NCI-H2107 (cell line): ENCODE measurements around the gene BLCAP.
A peak's percentile ranks its signal among the peaks of the same experiment; 100 is the strongest.
"Not testable (repeated sequence)": the region's sequence is repeated elsewhere in the genome, so short reads cannot be mapped to it uniquely, and the experiment has no call there.

ENCODE experiments used
- DNase-seq: peaks from one replicate; lab custom pipeline; 2025; lab: John Stamatoyannopoulos, UW

BLCAP gene

GRCh38 chr20:37516811-37517750 lies 10.6 kb downstream of the BLCAP start:
- no peak for DNase-seq

- no peak for DNase-seq
Observed at GRCh38 chr20:37515876-37516275, 11.8 kb downstream of the BLCAP start.

DNA sequence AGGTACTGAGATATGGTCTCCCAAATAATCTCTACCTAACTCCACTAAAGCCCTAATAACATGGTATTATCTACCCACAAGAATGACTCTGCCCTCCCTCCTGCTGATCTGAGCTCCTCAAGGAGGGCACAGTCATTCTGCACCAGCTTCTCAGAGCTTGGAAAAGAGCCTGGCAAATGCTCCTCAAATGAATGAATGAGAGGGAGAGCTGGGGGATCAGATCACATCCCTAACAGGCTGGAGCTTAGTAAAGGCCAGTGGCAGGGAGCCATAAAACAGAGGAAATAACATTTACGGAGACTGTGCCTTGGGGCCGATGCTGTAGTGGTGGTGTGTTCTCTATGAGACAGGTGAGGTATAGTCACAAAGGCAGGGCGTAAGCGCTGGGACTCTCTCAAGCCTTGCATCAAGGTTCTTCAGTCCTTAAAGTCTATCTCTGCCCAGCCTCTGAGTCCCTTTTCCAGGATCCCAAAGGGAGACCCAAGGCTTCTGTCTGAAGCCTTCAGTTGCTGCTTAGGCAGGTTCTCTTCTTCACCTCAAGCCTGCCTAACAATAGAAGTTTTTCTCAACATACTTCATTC lies 13.8 kb downstream of the BLCAP start:
- no peak for DNase-seq

DNA sequence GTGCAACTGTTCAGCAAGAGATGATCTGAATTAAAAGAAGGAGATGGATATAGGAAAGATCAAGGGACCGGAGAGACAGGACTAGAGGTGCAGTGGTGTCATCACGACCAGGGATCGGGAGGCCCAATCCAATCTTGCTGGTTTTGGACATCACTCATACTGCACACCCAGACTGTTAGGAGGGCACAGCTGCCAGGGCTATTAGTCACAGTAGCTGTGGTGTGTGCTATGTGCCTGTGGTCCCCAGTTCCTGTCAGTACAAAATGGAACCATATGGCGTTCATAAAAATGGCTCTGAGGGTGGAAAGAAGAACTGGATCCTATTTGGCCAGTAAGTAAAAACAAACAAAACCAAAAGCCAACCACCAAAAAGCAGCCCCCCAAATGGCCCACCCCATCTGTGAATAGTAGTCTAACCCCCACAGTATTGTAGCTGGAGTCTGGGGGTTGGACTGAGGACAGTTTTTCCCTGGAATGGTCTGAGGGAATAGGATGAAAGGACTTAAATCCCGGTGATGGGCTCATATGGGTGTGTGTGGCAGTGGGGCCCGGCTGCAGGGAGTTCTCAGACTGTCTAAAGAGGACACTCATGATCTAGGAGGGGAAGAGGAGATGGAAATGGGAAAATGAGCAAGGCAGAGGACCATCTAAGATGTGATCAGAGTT lies 15.9 kb downstream of the BLCAP start:
- no peak for DNase-seq

DNA sequence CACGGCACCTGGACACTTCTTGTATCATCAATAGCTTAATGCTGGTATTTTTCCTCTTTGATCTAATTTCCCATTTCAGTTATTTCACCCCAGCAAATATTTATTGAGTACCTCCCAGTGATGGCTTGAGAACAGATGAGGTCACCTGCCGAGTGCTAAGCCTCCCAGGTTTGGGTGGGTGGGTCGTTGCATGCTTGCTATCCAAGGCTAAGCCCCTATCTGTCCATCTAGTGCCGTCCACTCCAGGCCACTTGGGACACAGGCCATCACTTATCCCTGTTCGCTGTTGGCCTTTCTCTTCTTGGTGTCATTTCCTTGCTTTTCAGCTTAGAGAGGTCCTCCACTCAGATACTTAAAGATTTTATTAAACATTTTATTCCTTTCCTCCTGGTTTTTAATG lies 17.4 kb downstream of the BLCAP start:
- no peak for DNase-seq

DNA sequence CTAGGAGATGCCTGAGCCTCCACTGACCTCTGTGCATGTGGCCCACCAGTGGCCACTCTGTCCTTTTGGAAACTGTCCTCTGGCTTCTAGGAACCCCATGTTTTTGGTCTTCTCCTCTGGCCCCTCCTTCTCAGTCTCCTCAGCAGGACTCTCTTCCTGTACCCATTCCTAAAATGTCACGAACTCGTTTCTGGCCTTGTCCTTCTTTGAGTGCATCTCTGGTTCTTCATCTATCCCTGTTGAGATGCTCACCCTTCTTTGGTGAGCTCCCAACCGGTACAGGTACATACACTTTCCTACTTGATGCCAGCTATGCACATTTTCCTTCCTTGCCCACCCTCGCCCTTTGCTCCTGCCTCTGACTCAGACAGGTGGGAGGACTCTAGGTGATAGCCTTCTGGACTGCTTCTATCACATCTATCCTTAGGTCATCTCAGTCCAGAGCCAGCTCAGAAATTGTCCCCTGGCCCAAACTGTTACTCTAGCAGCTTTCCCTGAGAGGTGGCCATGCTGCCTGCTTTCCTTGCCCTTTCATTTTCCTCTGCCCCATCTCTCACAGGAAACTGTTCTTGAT lies 21.4 kb downstream of the BLCAP start:
- no peak for DNase-seq

GRCh38 chr20:37505263-37506151 lies 22.2 kb downstream of the BLCAP start:
- no peak for DNase-seq

DNA sequence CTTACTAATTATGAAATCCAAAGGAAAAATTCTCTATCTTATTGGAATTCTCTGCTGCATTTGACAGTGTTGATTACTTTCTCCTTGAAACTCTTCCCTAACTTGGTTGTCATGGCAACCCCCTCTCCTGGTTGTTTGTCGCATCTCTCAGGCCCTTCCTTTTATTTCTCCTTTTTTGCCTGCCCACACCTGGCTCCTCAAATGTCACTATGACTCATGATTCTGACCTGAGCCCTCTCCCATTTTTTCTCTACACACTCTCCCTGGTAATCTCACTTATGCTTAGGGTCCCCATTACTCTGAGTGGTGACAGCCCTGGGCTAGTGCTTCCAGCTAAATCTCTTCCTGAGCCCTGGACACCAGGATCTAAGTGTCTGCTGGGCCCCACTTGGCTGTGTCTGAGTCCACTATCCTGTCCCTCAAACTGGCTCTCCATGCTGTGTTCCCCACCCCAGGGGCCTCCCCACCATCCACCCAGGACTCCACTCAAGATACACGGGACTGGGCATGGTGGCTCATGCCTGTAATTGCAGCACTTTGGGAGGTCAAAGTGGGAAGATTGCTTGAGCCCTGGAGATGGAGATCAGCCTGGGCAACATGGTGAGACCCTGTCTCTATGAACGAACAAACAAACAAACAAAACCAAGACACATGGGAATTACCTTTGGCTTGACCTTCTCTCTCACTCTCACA lies 23.1 kb downstream of the BLCAP start:
- DNase-seq, result no peak

DNA sequence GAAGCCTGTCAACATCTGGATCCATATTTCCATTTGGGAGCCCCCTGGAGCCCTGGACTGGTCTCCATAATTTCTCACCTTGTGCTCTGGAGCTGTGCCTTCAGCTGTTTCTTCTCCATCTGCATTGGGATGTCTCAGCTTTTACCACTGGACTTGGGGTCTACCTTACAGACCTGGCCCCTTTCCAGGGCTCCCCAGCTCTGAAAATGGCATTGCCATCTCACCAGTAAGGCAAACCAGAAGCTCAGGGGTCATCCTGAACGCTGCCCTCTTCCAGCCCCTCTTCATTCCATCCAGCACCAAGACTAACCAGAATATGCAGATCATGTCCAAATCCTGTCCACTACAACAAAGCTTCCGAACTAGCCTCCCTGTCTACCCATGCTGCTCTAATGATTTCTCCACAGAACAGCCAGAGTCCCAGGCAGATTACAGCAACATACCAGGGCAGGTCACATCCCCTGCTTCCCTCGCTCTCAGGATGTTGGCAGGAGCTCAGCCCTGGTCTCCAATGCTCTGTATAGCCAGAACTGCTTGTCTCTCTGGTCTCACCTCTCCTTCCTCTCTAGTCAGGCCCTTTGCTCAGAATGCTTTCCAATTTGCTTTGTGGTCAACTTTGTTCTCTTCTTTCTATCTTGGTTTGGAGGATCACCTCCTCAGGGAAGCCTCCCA lies 24.3 kb downstream of the BLCAP start:
- DNase-seq, result no peak

- no peak for DNase-seq
Observed at GRCh38 chr20:37502654-37503053, 25.0 kb downstream of the BLCAP start.

DNA sequence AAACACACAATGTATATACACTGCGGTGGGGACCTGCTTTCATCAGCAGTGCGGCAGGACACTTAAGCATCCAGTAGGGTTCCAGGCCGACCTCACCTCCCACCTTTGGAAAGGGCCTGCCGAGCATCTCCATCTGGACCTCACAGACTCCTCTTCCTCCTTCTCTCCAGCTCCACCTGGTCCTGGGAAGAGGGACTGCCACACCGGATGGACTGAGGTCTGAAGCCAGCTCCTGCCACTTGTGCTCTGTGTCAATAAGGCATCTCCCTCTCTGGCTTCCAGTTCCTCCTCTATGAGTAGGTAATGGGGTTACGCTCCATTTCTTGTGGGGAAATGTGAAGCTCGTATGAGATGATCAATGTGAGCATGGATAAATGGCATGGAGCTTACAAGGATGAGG lies 25.7 kb downstream of the BLCAP start:
- no peak for DNase-seq

GRCh38 chr20:37500311-37500710 lies 27.4 kb downstream of the BLCAP start:
- peak; percentile 20 for DNase-seq

- DNase-seq, result no peak
Observed at GRCh38 chr20:37498066-37498665, 29.5 kb downstream of the BLCAP start.

GRCh38 chr20:37494796-37495195 lies 32.9 kb downstream of the BLCAP start:
- DNase-seq, result no peak

GRCh38 chr20:37494301-37494700 lies 33.4 kb downstream of the BLCAP start:
- DNase-seq, result no peak

DNA sequence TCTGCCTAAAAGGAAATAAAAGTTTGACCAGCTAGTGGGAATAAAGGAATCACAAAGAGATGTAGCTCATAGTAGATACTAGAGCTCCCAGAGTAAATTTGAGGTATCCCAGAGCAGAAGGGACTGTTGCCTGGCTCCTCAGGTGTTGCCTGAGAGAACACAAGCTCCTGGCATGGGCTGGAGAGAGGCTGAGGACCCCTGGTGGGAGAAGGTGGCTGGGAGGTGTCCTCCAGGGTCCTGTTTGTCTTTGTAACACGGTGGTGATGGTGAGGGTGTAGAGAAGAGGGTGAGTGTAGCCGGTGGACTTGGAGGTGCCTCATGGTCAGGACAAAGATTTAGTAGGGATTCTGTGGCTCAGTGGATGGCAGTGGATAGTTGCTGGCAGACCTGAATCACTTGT lies 34.7 kb downstream of the BLCAP start:
- no peak for DNase-seq

GRCh38 chr20:37492096-37492625 lies 35.5 kb downstream of the BLCAP start:
- no peak for DNase-seq

- DNase-seq, result no peak
Observed at GRCh38 chr20:37490663-37491350, 36.9 kb downstream of the BLCAP start.

DNA sequence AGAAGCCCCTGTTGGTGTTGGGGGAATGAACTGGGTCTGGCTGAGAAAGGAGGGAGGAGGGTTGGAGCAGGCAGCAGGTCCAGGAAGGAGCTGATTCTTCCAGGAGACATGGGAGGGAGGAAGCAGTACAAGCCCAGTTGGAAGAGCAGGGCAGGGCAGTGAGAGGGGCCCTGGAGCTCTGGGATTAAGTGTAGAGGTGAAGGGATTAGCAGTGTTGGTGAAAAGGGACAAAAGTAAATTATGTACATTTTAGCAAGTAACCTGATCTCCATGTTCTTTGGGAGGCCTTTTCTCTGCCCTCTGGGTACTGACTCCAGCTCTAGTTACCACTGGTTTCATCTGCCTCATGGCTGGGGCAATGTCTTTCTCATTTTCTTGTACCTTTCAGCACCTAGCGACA lies 41.5 kb downstream of the BLCAP start:
- not testable (repeated sequence) for DNase-seq
